IMR-90 (cell line): Measurements from ENCODE around the gene TRDN. TPM values are rescaled to one million over a fixed set of nuclear protein-coding genes. Genes with fewer than 3 reads are reported as not detected.

ENCODE experiments used
- ATAC-seq: fragments of 200-7000 bp; cut with Tn5 transposase; 2 replicates; pipeline ENCODE4 v1.9.1; 2020; ENCODE audit warnings: low read depth, mild to moderate bottlenecking, moderate library complexity
- BruUV-seq: library from RNA; stranded (reverse); fragments of 400-500 nt; replicated peaks from 2 replicates; lab custom pipeline; 2021; lab: Mats Ljungman, UMichigan
- CTCF ChIA-PET: fragments of 300-600 bp; formaldehyde crosslinking; extraction: SDS; loops from one replicate; lab custom pipeline; 2021; ENCODE audit warnings: antibody characterized with exemption; lab: Yijun Ruan, JAX
- POLR2A ChIA-PET: fragments of 300-600 bp; sonication (Branson Sonifier 250); formaldehyde crosslinking; loops from one replicate; lab custom pipeline; 2022; ENCODE audit warnings: antibody characterized with exemption; ENCODE audit not compliant: unreplicated experiment; lab: Charles Lee
- DNase-seq: peaks from one replicate; pipeline ENCODE4 v3.0.0; 2013
- H2AFZ ChIP-seq: replicated peaks from 2 replicates; pipeline ENCODE3; 2013; ENCODE audit warnings: low read length, mild to moderate bottlenecking; ENCODE audit not compliant: poor library complexity
- H2AK5ac ChIP-seq: 2 replicates; pipeline ENCODE4 v1.6.1; 2013; ENCODE audit warnings: low read depth, low read length, inconsistent platforms
- H2AK9ac ChIP-seq: replicated peaks from 2 replicates; pipeline ENCODE3; 2013; ENCODE audit warnings: mild to moderate bottlenecking, low read depth, low read length, moderate library complexity; ENCODE audit not compliant: poor library complexity
- H2BK120ac ChIP-seq: 2 replicates; pipeline ENCODE4 v1.6.1; 2013; ENCODE audit warnings: low read depth, low read length, inconsistent platforms
- H2BK15ac ChIP-seq: 3 replicates; pipeline ENCODE4 v1.6.1; 2013; ENCODE audit warnings: low read depth, low read length, inconsistent platforms
- H2BK20ac ChIP-seq: 2 replicates; pipeline ENCODE4 v1.6.1; 2013; ENCODE audit warnings: low read depth, mild to moderate bottlenecking, inconsistent platforms, low read length, moderate library complexity
- H2BK5ac ChIP-seq: 2 replicates; pipeline ENCODE4 v1.6.1; 2013; ENCODE audit warnings: mild to moderate bottlenecking, low read depth, low read length, inconsistent platforms; ENCODE audit not compliant: poor library complexity, severe bottlenecking
- H3K14ac ChIP-seq: replicated peaks from 2 replicates; pipeline ENCODE4 v1.6.1; 2013; ENCODE audit warnings: low read depth, low read length, inconsistent platforms
- H3K18ac ChIP-seq: 2 replicates; pipeline ENCODE4 v1.6.1; 2013; ENCODE audit warnings: low read depth, low read length, control low read depth
- H3K23ac ChIP-seq: 2 replicates; pipeline ENCODE4 v1.6.1; 2013; ENCODE audit warnings: low read depth, low read length, inconsistent platforms
- H3K27ac ChIP-seq: 2 replicates; pipeline ENCODE4 v1.5.1; 2013; ENCODE audit warnings: mild to moderate bottlenecking, control low read depth, low read length; ENCODE audit not compliant: insufficient read depth
- H3K27me3 ChIP-seq: 2 replicates; pipeline ENCODE4 v1.6.1; 2013; ENCODE audit warnings: low read length; ENCODE audit not compliant: control insufficient read depth, insufficient read depth
- H3K36me3 ChIP-seq: 2 replicates; pipeline ENCODE4 v1.6.1; 2013; ENCODE audit warnings: low read length, mixed read lengths; ENCODE audit not compliant: control insufficient read depth, insufficient read depth
- H3K4ac ChIP-seq: 2 replicates; pipeline ENCODE4 v1.6.1; 2013; ENCODE audit warnings: low read depth, low read length, inconsistent platforms
- H3K4me1 ChIP-seq: 2 replicates; pipeline ENCODE4 v1.6.1; 2013; ENCODE audit warnings: low read length, mixed read lengths; ENCODE audit not compliant: control insufficient read depth, insufficient read depth
- H3K4me2 ChIP-seq: 2 replicates; pipeline ENCODE4 v1.6.1; 2013; ENCODE audit warnings: low read depth, mild to moderate bottlenecking, control low read depth, low read length, moderate library complexity
- H3K4me3 ChIP-seq: 2 replicates; pipeline ENCODE4 v1.5.1; 2013; ENCODE audit warnings: low read depth, mild to moderate bottlenecking, control low read depth, low read length, moderate library complexity; ENCODE audit not compliant: insufficient read depth
- H3K56ac ChIP-seq: 2 replicates; pipeline ENCODE4 v1.6.1; 2013; ENCODE audit warnings: low read length, inconsistent platforms; ENCODE audit not compliant: insufficient read depth; ENCODE audit errors: extremely low read depth
- H3K79me1 ChIP-seq, 2 experiments: 2 replicates each; pipeline ENCODE4 v1.6.1; 2013; ENCODE audit warnings: low read length in 2 of 2, inconsistent platforms in 1 of 2, low read depth in 1 of 2
- H3K9ac ChIP-seq: 2 replicates; pipeline ENCODE4 v1.6.1; 2013; ENCODE audit warnings: low read depth, low read length, control low read depth
- H3K9me1 ChIP-seq: 2 replicates; pipeline ENCODE4 v1.6.1; 2013; ENCODE audit warnings: low read length, inconsistent platforms; ENCODE audit not compliant: insufficient read depth
- H3K9me3 ChIP-seq: 2 replicates; pipeline ENCODE4 v1.6.1; 2013; ENCODE audit warnings: low read length; ENCODE audit not compliant: control insufficient read depth, insufficient read depth
- H4K20me1 ChIP-seq: 2 replicates; pipeline ENCODE4 v1.6.1; 2013; ENCODE audit warnings: low read length, inconsistent platforms; ENCODE audit not compliant: insufficient read depth
- H4K5ac ChIP-seq: 2 replicates; pipeline ENCODE4 v1.6.1; 2013; ENCODE audit warnings: mild to moderate bottlenecking, low read depth, low read length, control low read depth
- H4K8ac ChIP-seq, 2 experiments: 2 replicates each; pipeline ENCODE4 v1.6.1; 2013; ENCODE audit warnings: low read depth in 2 of 2, low read length in 2 of 2, control low read depth in 1 of 2, inconsistent platforms in 1 of 2
- H4K91ac ChIP-seq: 2 replicates; pipeline ENCODE4 v1.6.1; 2013; ENCODE audit warnings: low read depth, low read length, inconsistent platforms; ENCODE audit not compliant: insufficient read depth
- BHLHE40 ChIP-seq: fragments of 150-350 bp; IDR thresholded peaks from 2 replicates; pipeline ENCODE4 v1.6.1; 2016; ENCODE audit warnings: mild to moderate bottlenecking, low read depth, low read length
- CEBPB ChIP-seq: IDR thresholded peaks from 2 replicates; pipeline ENCODE4 v1.6.1; 2012; ENCODE audit warnings: low read depth, low read length, improper control_type of control experiment
- CHD1 ChIP-seq: IDR thresholded peaks from 2 replicates; pipeline ENCODE4 v1.6.1; 2012; ENCODE audit warnings: low read depth, low read length, improper control_type of control experiment
- ELK1 ChIP-seq: fragments of 150-350 bp; IDR thresholded peaks from 2 replicates; pipeline ENCODE4 v1.6.1; 2016; ENCODE audit warnings: low read depth, mild to moderate bottlenecking, low read length, moderate library complexity, borderline replicate concordance
- FOS ChIP-seq: fragments of 150-350 bp; IDR thresholded peaks from 2 replicates; pipeline ENCODE4 v1.6.1; 2016; ENCODE audit warnings: low read depth, low read length
- MAFK ChIP-seq: IDR thresholded peaks from 2 replicates; pipeline ENCODE4 v1.6.1; 2012; ENCODE audit warnings: low read depth, low read length, improper control_type of control experiment
- MAZ ChIP-seq: IDR thresholded peaks from 2 replicates; pipeline ENCODE4 v1.6.1; 2012; ENCODE audit warnings: low read depth, mild to moderate bottlenecking, low read length, improper control_type of control experiment, moderate library complexity, borderline replicate concordance
- MXI1 ChIP-seq: IDR thresholded peaks from 2 replicates; pipeline ENCODE4 v1.6.1; 2012; ENCODE audit warnings: low read depth, mild to moderate bottlenecking, low read length, moderate library complexity, borderline replicate concordance
- NFE2L2 ChIP-seq: fragments of 150-350 bp; IDR thresholded peaks from 2 replicates; pipeline ENCODE4 v1.6.1; 2016; ENCODE audit warnings: low read depth, mild to moderate bottlenecking, low read length
- POLR2A ChIP-seq: IDR thresholded peaks from 2 replicates; pipeline ENCODE4 v1.6.1; 2012; ENCODE audit warnings: mild to moderate bottlenecking, low read depth, low read length
- RAD21 ChIP-seq: IDR thresholded peaks from 2 replicates; pipeline ENCODE4 v1.6.1; 2012; ENCODE audit warnings: low read length, improper control_type of control experiment
- RCOR1 ChIP-seq: IDR thresholded peaks from 2 replicates; pipeline ENCODE4 v1.6.1; 2012; ENCODE audit warnings: mild to moderate bottlenecking, low read length, improper control_type of control experiment; ENCODE audit not compliant: insufficient replicate concordance
- RFX5 ChIP-seq: IDR thresholded peaks from 2 replicates; pipeline ENCODE4 v1.8.0; 2012; ENCODE audit warnings: low read depth, mild to moderate bottlenecking, low read length, moderate library complexity
- SMC3 ChIP-seq: fragments of 150-350 bp; IDR thresholded peaks from 2 replicates; pipeline ENCODE4 v1.6.1; 2016; ENCODE audit warnings: low read depth, mild to moderate bottlenecking, antibody characterized with exemption, low read length, moderate library complexity
- WGBS, 2 experiments: methylation state at CpG; one replicate each; pipeline versions ENCODE4 v1.1.5 to v1.1.7; 2013; ENCODE audit warnings: missing lambda C conversion rate in 2 of 2; ENCODE audit not compliant: insufficient read length in 1 of 2; ENCODE audit errors: extremely low coverage in 2 of 2; 5-methylcytosine and 5-hydroxymethylcytosine counted together
- dilution Hi-C: fragments of 300-500 bp; cut with HindIII; formaldehyde crosslinking; loops from one replicate; pipeline ENCODE4 v1.14.3; 2018; ENCODE audit warnings: low sequenced_read_pairs; ENCODE audit not compliant: unreplicated experiment
- in situ Hi-C: fragments of 300-500 bp; cut with MboI; formaldehyde crosslinking; loops from 3 replicates; pipeline ENCODE4 v1.14.3; 2019; ENCODE audit warnings: low sequenced_read_pairs, inconsistent platforms, mixed read lengths
- intact Hi-C: fragments of 100-400 bp; cut with micrococcal nuclease; formaldehyde crosslinking; loops from 2 replicates; pipeline ENCODE4 v1.10.0; 2022
- polyA plus RNA-seq, 3 experiments: library from polyadenylated mRNA; depleted of rRNA; stranded (reverse); fragments of >200 nt; gene quantifications; 2 replicates each; pipeline ENCODE4 v1.2.3, GENCODE V29; 2012; ENCODE audit warnings: low replicate concordance in 1 of 3
- total RNA-seq: library from RNA; depleted of rRNA; stranded (reverse); fragments of >200 nt; gene quantifications from 2 replicates; pipeline ENCODE4 v1.2.3, GENCODE V29; 2012
- TF ChIP-seq, protein P1 (sequence below): fragments of 150-350 bp; IDR thresholded peaks from 2 replicates; pipeline ENCODE4 v1.6.1; 2017; ENCODE audit warnings: mild to moderate bottlenecking, antibody characterized with exemption, low read length, low read depth
- TF ChIP-seq, protein P2 (sequence below): conservative IDR thresholded peaks from 2 replicates; pipeline ENCODE4 v1.5.1; 2012; ENCODE audit warnings: mild to moderate bottlenecking, low read depth, low read length, improper control_type of control experiment

Gene TRDN
- total and polyA plus RNA-seq, 2 of the 4 experiments (the other 2 are of a cell fraction): not detected

DNA sequence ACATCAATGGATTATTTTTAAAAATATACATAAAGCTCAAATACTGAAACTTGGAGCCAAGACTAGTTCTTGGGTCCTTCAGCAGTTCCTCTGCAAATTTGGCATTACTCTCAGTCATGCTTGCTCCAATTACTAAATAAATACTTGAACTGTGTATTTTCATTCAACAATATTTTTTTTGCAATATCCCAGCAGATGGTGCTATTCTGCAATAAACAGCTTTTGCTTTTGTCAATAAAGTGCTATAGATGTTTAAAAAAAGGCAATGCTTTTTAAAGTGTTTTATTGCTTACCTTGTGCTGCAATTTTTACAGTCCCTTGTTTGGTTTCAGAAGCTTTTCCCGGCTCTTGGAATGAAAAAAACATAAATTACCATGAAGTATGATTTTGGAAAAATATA, 243.4 kb downstream of the TRDN start:
- no peak overlapping the region for H3K4me3 ChIP-seq
- no peaks in the 10 kb centered on the region for H3K9me1 ChIP-seq
- no peak overlapping the region for H3K14ac ChIP-seq
- H3K4me1 ChIP-seq: no peaks in the 10 kb centered on the region
- H3K4me2 ChIP-seq: no peak overlapping the region
- dilution Hi-C loops: no loop called here
- no peak overlapping the region for H2AK5ac ChIP-seq
- WGBS, 2 experiments: no CpG with 5 or more reads among the region's 1 CpG
- no peak overlapping the region for H2AK9ac ChIP-seq
- H3K27me3 ChIP-seq: no peaks in the 10 kb centered on the region
- POLR2A ChIA-PET: no interaction called here
- no peak overlapping the region for H4K91ac ChIP-seq
- no peaks in the 10 kb centered on the region for H4K20me1 ChIP-seq
- DNase-seq: no peak
- ATAC-seq: no peak
- H3K27ac ChIP-seq: no peak overlapping the region
- intact Hi-C loops: no loop called here
- TF ChIP-seq RAD21: no peak
- TF ChIP-seq MXI1: no peak
- TF ChIP-seq CEBPB: no peak
- TF ChIP-seq CHD1: no peak
- no peak for TF ChIP-seq POLR2A
- TF ChIP-seq, protein P1, sequence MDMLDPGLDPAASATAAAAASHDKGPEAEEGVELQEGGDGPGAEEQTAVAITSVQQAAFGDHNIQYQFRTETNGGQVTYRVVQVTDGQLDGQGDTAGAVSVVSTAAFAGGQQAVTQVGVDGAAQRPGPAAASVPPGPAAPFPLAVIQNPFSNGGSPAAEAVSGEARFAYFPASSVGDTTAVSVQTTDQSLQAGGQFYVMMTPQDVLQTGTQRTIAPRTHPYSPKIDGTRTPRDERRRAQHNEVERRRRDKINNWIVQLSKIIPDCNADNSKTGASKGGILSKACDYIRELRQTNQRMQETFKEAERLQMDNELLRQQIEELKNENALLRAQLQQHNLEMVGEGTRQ: no peak
- TF ChIP-seq MAZ: no peak
- TF ChIP-seq FOS: no peak
- TF ChIP-seq, protein P2, sequence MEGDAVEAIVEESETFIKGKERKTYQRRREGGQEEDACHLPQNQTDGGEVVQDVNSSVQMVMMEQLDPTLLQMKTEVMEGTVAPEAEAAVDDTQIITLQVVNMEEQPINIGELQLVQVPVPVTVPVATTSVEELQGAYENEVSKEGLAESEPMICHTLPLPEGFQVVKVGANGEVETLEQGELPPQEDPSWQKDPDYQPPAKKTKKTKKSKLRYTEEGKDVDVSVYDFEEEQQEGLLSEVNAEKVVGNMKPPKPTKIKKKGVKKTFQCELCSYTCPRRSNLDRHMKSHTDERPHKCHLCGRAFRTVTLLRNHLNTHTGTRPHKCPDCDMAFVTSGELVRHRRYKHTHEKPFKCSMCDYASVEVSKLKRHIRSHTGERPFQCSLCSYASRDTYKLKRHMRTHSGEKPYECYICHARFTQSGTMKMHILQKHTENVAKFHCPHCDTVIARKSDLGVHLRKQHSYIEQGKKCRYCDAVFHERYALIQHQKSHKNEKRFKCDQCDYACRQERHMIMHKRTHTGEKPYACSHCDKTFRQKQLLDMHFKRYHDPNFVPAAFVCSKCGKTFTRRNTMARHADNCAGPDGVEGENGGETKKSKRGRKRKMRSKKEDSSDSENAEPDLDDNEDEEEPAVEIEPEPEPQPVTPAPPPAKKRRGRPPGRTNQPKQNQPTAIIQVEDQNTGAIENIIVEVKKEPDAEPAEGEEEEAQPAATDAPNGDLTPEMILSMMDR: no peak
- TF ChIP-seq RCOR1: no peak
- no peak for TF ChIP-seq NFE2L2
- no peak for TF ChIP-seq MAFK
- no peak for TF ChIP-seq SMC3
- TF ChIP-seq RFX5: no peak
- no peak for TF ChIP-seq BHLHE40
- no peak for TF ChIP-seq ELK1
- no peak overlapping the region for H3K23ac ChIP-seq
- no peak overlapping the region for H4K5ac ChIP-seq
- H2BK15ac ChIP-seq: no peak overlapping the region
- no peaks in the 10 kb centered on the region for H3K79me1 ChIP-seq
- no peak overlapping the region for H3K18ac ChIP-seq
- H2BK120ac ChIP-seq: no peak overlapping the region
- H2BK20ac ChIP-seq: no peak overlapping the region
- H3K56ac ChIP-seq: no peak overlapping the region
- CTCF ChIA-PET: no interaction called here
- no peak overlapping the region for H2AFZ ChIP-seq
- H3K36me3 ChIP-seq: no peaks in the 10 kb centered on the region
- no peak overlapping the region for H4K8ac ChIP-seq
- no TSS peak for BruUV-seq
- in situ Hi-C loops: no loop called here
- H3K9me3 ChIP-seq: no peaks in the 10 kb centered on the region
- H2BK5ac ChIP-seq: no peak overlapping the region
- H3K4ac ChIP-seq: no peak overlapping the region
- no peak overlapping the region for H3K9ac ChIP-seq
